Measurements from ENCODE around the gene MYLK2.

Gene MYLK2

GRCh38 chr20:31861135-31861384, 41.9 kb downstream of the MYLK2 start:
- Histone ChIP-seq H3K4me3 (ENCODE audit: low read depth in 1 of 5, low read length in 5 of 5) (peak overlapping the region in 4 of 5 donors; percentile 56 to 72 (median 65)), H3K9me3 (ENCODE audit: control insufficient read depth in 5 of 5, low read length in 5 of 5) (no peaks in the 10 kb centered on the region), H3K4me1 (ENCODE audit: control insufficient read depth in 5 of 5, insufficient read depth in 5 of 5, low read length in 5 of 5) (peaks cover 0 to 41% (median 26%) of the 10 kb centered on the region in 5 donors), H3K9ac (ENCODE audit: low read length in 5 of 5) (peak overlapping the region in 2 of 5 donors; percentile 38 to 56), H3K27me3 (ENCODE audit: control insufficient read depth in 5 of 5, insufficient read depth in 4 of 5, low read length in 5 of 5) (peaks cover 4 to 30% (median 21%) of the 10 kb centered on the region in 5 donors), H3K27ac (ENCODE audit: low read depth, low read length) (no peak overlapping the region), H3K36me3 (ENCODE audit: control insufficient read depth in 5 of 5, insufficient read depth in 5 of 5, low read length in 5 of 5) (no peaks in the 10 kb centered on the region)

GRCh38 chr20:31861385-31862156, 42.4 kb downstream of the MYLK2 start:
- Histone ChIP-seq H3K4me3 (ENCODE audit: low read depth in 1 of 5, low read length in 5 of 5) (peak overlapping the region; percentile 5 to 72 (median 60)), H3K9me3 (ENCODE audit: control insufficient read depth in 5 of 5, low read length in 5 of 5) (no peaks in the 10 kb centered on the region), H3K27me3 (ENCODE audit: control insufficient read depth in 5 of 5, insufficient read depth in 4 of 5, low read length in 5 of 5) (peaks cover 4 to 30% (median 20%) of the 10 kb centered on the region in 5 donors), H3K27ac (ENCODE audit: low read depth, low read length) (no peak overlapping the region), H3K4me1 (ENCODE audit: control insufficient read depth in 5 of 5, insufficient read depth in 5 of 5, low read length in 5 of 5) (peaks cover 0 to 41% (median 26%) of the 10 kb centered on the region in 5 donors), H3K9ac (ENCODE audit: low read length in 5 of 5) (peak overlapping the region in 2 of 5 donors; percentile 38 to 56), H3K36me3 (ENCODE audit: control insufficient read depth in 5 of 5, insufficient read depth in 5 of 5, low read length in 5 of 5) (no peaks in the 10 kb centered on the region)

GRCh38 chr20:31862157-31862470, 43.0 kb downstream of the MYLK2 start:
- Histone ChIP-seq H3K9ac (ENCODE audit: low read length in 5 of 5) (no peak overlapping the region), H3K4me1 (ENCODE audit: control insufficient read depth in 5 of 5, insufficient read depth in 5 of 5, low read length in 5 of 5) (peaks cover 0 to 41% (median 26%) of the 10 kb centered on the region in 5 donors), H3K9me3 (ENCODE audit: control insufficient read depth in 5 of 5, low read length in 5 of 5) (no peaks in the 10 kb centered on the region), H3K36me3 (ENCODE audit: control insufficient read depth in 5 of 5, insufficient read depth in 5 of 5, low read length in 5 of 5) (no peaks in the 10 kb centered on the region), H3K27me3 (ENCODE audit: control insufficient read depth in 5 of 5, insufficient read depth in 4 of 5, low read length in 5 of 5) (peaks cover 4 to 30% (median 16%) of the 10 kb centered on the region in 5 donors), H3K27ac (ENCODE audit: low read depth, low read length) (no peak overlapping the region), H3K4me3 (ENCODE audit: low read depth in 1 of 5, low read length in 5 of 5) (peak overlapping the region in 1 of 5 donors; percentile 38)

GRCh38 chr20:31862506-31862905, 43.4 kb downstream of the MYLK2 start:
- no peaks in the 10 kb centered on the region for H3K9me3 ChIP-seq (ENCODE audit: control insufficient read depth in 5 of 5, low read length in 5 of 5)

GRCh38 chr20:31863296-31864085, 44.3 kb downstream of the MYLK2 start:
- no peaks in the 10 kb centered on the region for H3K9me3 ChIP-seq (ENCODE audit: control insufficient read depth in 5 of 5, low read length in 5 of 5)
- H3K27me3 ChIP-seq (ENCODE audit: control insufficient read depth in 5 of 5, insufficient read depth in 4 of 5, low read length in 5 of 5) = peaks cover 0 to 20% (median 8%) of the 10 kb centered on the region in 5 donors
- no peak overlapping the region for H3K27ac ChIP-seq (ENCODE audit: low read depth, low read length)
- H3K4me1 ChIP-seq (ENCODE audit: control insufficient read depth in 5 of 5, insufficient read depth in 5 of 5, low read length in 5 of 5) = peaks cover 0 to 34% (median 26%) of the 10 kb centered on the region in 5 donors
- H3K4me3 ChIP-seq (ENCODE audit: low read depth in 1 of 5, low read length in 5 of 5) = no peak overlapping the region
- H3K9ac ChIP-seq (ENCODE audit: low read length in 5 of 5) = no peak overlapping the region
- no peaks in the 10 kb centered on the region for H3K36me3 ChIP-seq (ENCODE audit: control insufficient read depth in 5 of 5, insufficient read depth in 5 of 5, low read length in 5 of 5)

More at GRCh38 chr20:31862506-31862905, 43.4 kb downstream of the MYLK2 start:
- Histone ChIP-seq H3K9ac (ENCODE audit: low read length in 5 of 5) (no peak overlapping the region), H3K4me1 (ENCODE audit: control insufficient read depth in 5 of 5, insufficient read depth in 5 of 5, low read length in 5 of 5) (peaks cover 0 to 41% (median 26%) of the 10 kb centered on the region in 5 donors), H3K27ac (ENCODE audit: low read depth, low read length) (no peak overlapping the region), H3K4me3 (ENCODE audit: low read depth in 1 of 5, low read length in 5 of 5) (no peak overlapping the region), H3K36me3 (ENCODE audit: control insufficient read depth in 5 of 5, insufficient read depth in 5 of 5, low read length in 5 of 5) (no peaks in the 10 kb centered on the region), H3K27me3 (ENCODE audit: control insufficient read depth in 5 of 5, insufficient read depth in 4 of 5, low read length in 5 of 5) (peaks cover 4 to 30% (median 16%) of the 10 kb centered on the region in 5 donors)

- H3K36me3 ChIP-seq (ENCODE audit: control insufficient read depth in 5 of 5, insufficient read depth in 5 of 5, low read length in 5 of 5) = no peaks in the 10 kb centered on the region
- H3K4me1 ChIP-seq (ENCODE audit: control insufficient read depth in 5 of 5, insufficient read depth in 5 of 5, low read length in 5 of 5) = peaks cover 2 to 30% (median 29%) of the 10 kb centered on the region in 5 donors
- no peak overlapping the region for H3K9ac ChIP-seq (ENCODE audit: low read length in 5 of 5)
- H3K4me3 ChIP-seq (ENCODE audit: low read depth in 1 of 5, low read length in 5 of 5) = no peak overlapping the region
- H3K9me3 ChIP-seq (ENCODE audit: control insufficient read depth in 5 of 5, low read length in 5 of 5) = no peaks in the 10 kb centered on the region
- H3K27ac ChIP-seq (ENCODE audit: low read depth, low read length) = no peak overlapping the region
- peaks cover 0 to 16% (median 7%) of the 10 kb centered on the region in 5 donors for H3K27me3 ChIP-seq (ENCODE audit: control insufficient read depth in 5 of 5, insufficient read depth in 4 of 5, low read length in 5 of 5)
Measured at GRCh38 chr20:31864521-31865400, 45.6 kb downstream of the MYLK2 start.

GRCh38 chr20:31866221-31866620, 47.1 kb downstream of the MYLK2 start:
- H3K9ac ChIP-seq (ENCODE audit: low read length in 5 of 5) = no peak overlapping the region
- H3K4me3 ChIP-seq (ENCODE audit: low read depth in 1 of 5, low read length in 5 of 5) = no peak overlapping the region
- no peaks in the 10 kb centered on the region for H3K36me3 ChIP-seq (ENCODE audit: control insufficient read depth in 5 of 5, insufficient read depth in 5 of 5, low read length in 5 of 5)
- peaks cover 3 to 29% (median 24%) of the 10 kb centered on the region in 5 donors for H3K4me1 ChIP-seq (ENCODE audit: control insufficient read depth in 5 of 5, insufficient read depth in 5 of 5, low read length in 5 of 5)
- H3K9me3 ChIP-seq (ENCODE audit: control insufficient read depth in 5 of 5, low read length in 5 of 5) = no peaks in the 10 kb centered on the region
- no peak overlapping the region for H3K27ac ChIP-seq (ENCODE audit: low read depth, low read length)
- peaks cover 0 to 9% (median 0%) of the 10 kb centered on the region in 5 donors for H3K27me3 ChIP-seq (ENCODE audit: control insufficient read depth in 5 of 5, insufficient read depth in 4 of 5, low read length in 5 of 5)

GRCh38 chr20:31868853-31869672, 49.9 kb downstream of the MYLK2 start:
- Histone ChIP-seq H3K9me3 (ENCODE audit: control insufficient read depth in 5 of 5, low read length in 5 of 5) (no peaks in the 10 kb centered on the region), H3K9ac (ENCODE audit: low read length in 5 of 5) (peak overlapping the region in 1 of 5 donors; percentile 84), H3K27ac (ENCODE audit: low read depth, low read length) (no peak overlapping the region), H3K36me3 (ENCODE audit: control insufficient read depth in 5 of 5, insufficient read depth in 5 of 5, low read length in 5 of 5) (no peaks in the 10 kb centered on the region), H3K4me3 (ENCODE audit: low read depth in 1 of 5, low read length in 5 of 5) (peak overlapping the region in 3 of 5 donors; percentile 79 to 82 (median 81)), H3K27me3 (ENCODE audit: control insufficient read depth in 5 of 5, insufficient read depth in 4 of 5, low read length in 5 of 5) (peaks cover 0 to 9% (median 0%) of the 10 kb centered on the region in 5 donors), H3K4me1 (ENCODE audit: control insufficient read depth in 5 of 5, insufficient read depth in 5 of 5, low read length in 5 of 5) (peaks cover 3 to 22% (median 19%) of the 10 kb centered on the region in 5 donors)

GRCh38 chr20:31869673-31869941, 50.5 kb downstream of the MYLK2 start:
- Histone ChIP-seq H3K4me1 (ENCODE audit: control insufficient read depth in 5 of 5, insufficient read depth in 5 of 5, low read length in 5 of 5) (peaks cover 3 to 22% (median 19%) of the 10 kb centered on the region in 5 donors), H3K36me3 (ENCODE audit: control insufficient read depth in 5 of 5, insufficient read depth in 5 of 5, low read length in 5 of 5) (no peaks in the 10 kb centered on the region), H3K4me3 (ENCODE audit: low read depth in 1 of 5, low read length in 5 of 5) (peak overlapping the region; percentile 63 to 82 (median 81)), H3K9me3 (ENCODE audit: control insufficient read depth in 5 of 5, low read length in 5 of 5) (no peaks in the 10 kb centered on the region), H3K9ac (ENCODE audit: low read length in 5 of 5) (peak overlapping the region in 3 of 5 donors; percentile 63 to 86 (median 84)), H3K27ac (ENCODE audit: low read depth, low read length) (no peak overlapping the region), H3K27me3 (ENCODE audit: control insufficient read depth in 5 of 5, insufficient read depth in 4 of 5, low read length in 5 of 5) (peaks cover 0 to 9% (median 0%) of the 10 kb centered on the region in 5 donors)
